SJCRH30 (cell line): ENCODE results near the gene JAZF1. TPM values are rescaled to one million over a fixed set of nuclear protein-coding genes. Genes with fewer than 3 reads are reported as not detected.

ENCODE experiments used
- total RNA-seq: library from RNA; depleted of rRNA; stranded (reverse); fragments of >200 nt; shearing (Covaris generic); gene quantifications from 2 replicates; pipeline ENCODE4 v1.2.3, GENCODE V29; 2014; rRNA removed

Gene JAZF1
- total RNA-seq, 1 experiment from 2014 or later: 10.5 TPM

Other genes with a start within 250 kb of the JAZF1 start
- gene CREB5, start 231.7 kb upstream of the JAZF1 start, total RNA-seq: 17.6 and 20.8 TPM in 2 replicates